Measurements from ENCODE around the gene MBL2.

MBL2 gene

GRCh38 chr10:52772623-52773022, at the start of gene MBL2:
Gene MBL2 (minus strand): TSS chr10:52772784. CDS start chr10:52771635, 1,149 bp downstream.
- DNase-seq: no peak

- no peak for DNase-seq
These were observed 47.7 kb upstream of the MBL2 start for GRCh38 chr10:52820309-52820708.

GRCh38 chr10:52818019-52818418, 45.4 kb upstream of the MBL2 start:
- DNase-seq: no peak

GRCh38 chr10:52814506-52814905, 41.9 kb upstream of the MBL2 start:
- no peak for DNase-seq

GRCh38 chr10:52811776-52812175, 39.2 kb upstream of the MBL2 start:
- DNase-seq: no peak

- no peak for DNase-seq
These were observed 38.2 kb upstream of the MBL2 start for GRCh38 chr10:52810761-52811160.

GRCh38 chr10:52807803-52808202, 35.2 kb upstream of the MBL2 start:
- no peak for DNase-seq

- no peak for DNase-seq
These were observed 33.1 kb upstream of the MBL2 start for GRCh38 chr10:52805414-52806285.

GRCh38 chr10:52801947-52802346, 29.4 kb upstream of the MBL2 start:
- no peak for DNase-seq

- DNase-seq: no peak
These were observed 13.5 kb upstream of the MBL2 start for GRCh38 chr10:52786098-52786497.

GRCh38 chr10:52785418-52785817, 12.8 kb upstream of the MBL2 start:
- no peak for DNase-seq

- DNase-seq: no peak
These were observed 11.1 kb upstream of the MBL2 start for GRCh38 chr10:52783726-52784125.

- no peak for DNase-seq
These were observed 10.0 kb upstream of the MBL2 start for GRCh38 chr10:52782554-52782953.

- DNase-seq: no peak
These were observed 8.0 kb upstream of the MBL2 start for GRCh38 chr10:52780391-52781155.

- DNase-seq: no peak
These were observed 7.2 kb upstream of the MBL2 start for GRCh38 chr10:52779541-52780390.

GRCh38 chr10:52778511-52779392, 6.2 kb upstream of the MBL2 start:
- DNase-seq: no peak

GRCh38 chr10:52777414-52777813, 4.8 kb upstream of the MBL2 start:
- no peak for DNase-seq

GRCh38 chr10:52776471-52776903, 3.9 kb upstream of the MBL2 start:
- no peak for DNase-seq

GRCh38 chr10:52775132-52775647, 2.6 kb upstream of the MBL2 start:
- no peak for DNase-seq

- no peak for DNase-seq
These were observed 2.1 kb upstream of the MBL2 start for GRCh38 chr10:52774600-52775106.

- DNase-seq: no peak
These were observed 1.6 kb upstream of the MBL2 start for GRCh38 chr10:52774182-52774581.

Data from activated CD8-positive, alpha-beta memory T cell treated with anti-CD3 and anti-CD28 coated beads, Interleukin-2, amount 50 U/mL, for 4 hours (primary cell).